BLaER1 (cell line): ENCODE results near the gene EPSTI1.

ENCODE experiments used
- H3K27ac ChIP-seq: shearing (Covaris generic); formaldehyde crosslinking; 2 replicates; pipeline ENCODE4 v1.8.1; 2022
- H3K27me3 ChIP-seq: shearing (Covaris generic); formaldehyde crosslinking; 2 replicates; pipeline ENCODE4 v1.8.1; 2022
- H3K36me3 ChIP-seq: shearing (Covaris generic); formaldehyde crosslinking; 2 replicates; pipeline ENCODE4 v1.8.1; 2022
- H3K4me1 ChIP-seq: shearing (Covaris generic); formaldehyde crosslinking; 2 replicates; pipeline ENCODE4 v1.8.1; 2022
- H3K4me2 ChIP-seq: shearing (Covaris generic); formaldehyde crosslinking; 2 replicates; pipeline ENCODE4 v1.8.1; 2022
- H3K4me3 ChIP-seq: shearing (Covaris generic); formaldehyde crosslinking; 2 replicates; pipeline ENCODE4 v1.8.1; 2022
- H3K9ac ChIP-seq: shearing (Covaris generic); formaldehyde crosslinking; 2 replicates; pipeline ENCODE4 v1.8.1; 2022
- H3K9me3 ChIP-seq: shearing (Covaris generic); formaldehyde crosslinking; 2 replicates; pipeline ENCODE4 v1.8.1; 2022
- H4K20me1 ChIP-seq: shearing (Covaris generic); formaldehyde crosslinking; 2 replicates; pipeline ENCODE4 v1.8.1; 2022
- Cebpa-rat ChIP-seq: shearing (Covaris generic); IDR thresholded peaks from 2 replicates; pipeline ENCODE4 v1.8.1; 2022

The EPSTI1 gene

DNA sequence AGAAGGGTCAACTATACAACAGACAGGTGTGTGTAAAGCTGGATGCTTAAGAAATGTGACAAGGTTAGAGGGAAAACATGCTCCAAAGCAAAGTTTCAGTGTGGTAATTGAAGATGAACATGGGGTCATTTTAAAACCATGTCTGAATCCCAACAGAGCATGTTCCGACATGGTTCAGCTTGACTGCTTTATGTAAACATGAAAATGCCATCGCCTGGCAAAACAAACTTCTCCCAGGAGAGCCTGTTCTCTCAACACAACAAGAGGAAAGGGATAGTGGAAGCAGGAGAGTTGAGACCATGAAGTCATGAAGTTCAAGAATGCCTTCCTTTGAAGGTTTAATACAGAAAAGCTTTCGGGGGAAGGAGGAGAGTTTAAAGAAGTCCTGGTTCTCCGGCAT is 85.8 kb downstream of the EPSTI1 start:
- Histone ChIP-seq H3K36me3 (no peaks in the 10 kb centered on the region), H4K20me1 (no peaks in the 10 kb centered on the region), H3K27ac (no peak overlapping the region), H3K9ac (no peak overlapping the region), H3K9me3 (no peaks in the 10 kb centered on the region), H3K27me3 (no peaks in the 10 kb centered on the region), H3K4me1 (no peaks in the 10 kb centered on the region), H3K4me2 (no peak overlapping the region), H3K4me3 (no peak overlapping the region)
- TF ChIP-seq Cebpa-rat, result no peak

DNA sequence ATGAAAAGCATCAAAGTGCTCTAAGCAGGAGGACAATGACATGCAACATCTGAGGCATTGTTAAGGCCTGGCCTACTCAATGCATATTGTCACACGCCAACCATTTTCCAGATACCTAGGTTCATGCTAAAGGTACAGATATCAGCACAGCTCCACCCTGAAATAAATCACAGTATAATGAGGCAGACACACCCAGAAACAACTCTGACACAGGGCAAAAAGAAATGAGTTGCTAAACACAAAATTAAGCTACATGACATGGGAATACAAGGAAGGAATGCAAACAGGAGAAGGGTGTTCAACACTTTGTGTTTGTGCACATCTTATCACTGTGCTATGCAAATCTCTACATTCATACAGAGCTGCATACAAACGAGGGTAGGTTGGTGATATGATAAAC is 86.5 kb downstream of the EPSTI1 start:
- H4K20me1 ChIP-seq, result no peaks in the 10 kb centered on the region
- no peaks in the 10 kb centered on the region for H3K36me3 ChIP-seq
- no peaks in the 10 kb centered on the region for H3K9me3 ChIP-seq
- no peak overlapping the region for H3K4me2 ChIP-seq
- no peaks in the 10 kb centered on the region for H3K27me3 ChIP-seq
- no peak overlapping the region for H3K27ac ChIP-seq
- H3K4me1 ChIP-seq, result no peaks in the 10 kb centered on the region
- no peak overlapping the region for H3K4me3 ChIP-seq
- no peak for TF ChIP-seq Cebpa-rat
- H3K9ac ChIP-seq, result no peak overlapping the region

DNA sequence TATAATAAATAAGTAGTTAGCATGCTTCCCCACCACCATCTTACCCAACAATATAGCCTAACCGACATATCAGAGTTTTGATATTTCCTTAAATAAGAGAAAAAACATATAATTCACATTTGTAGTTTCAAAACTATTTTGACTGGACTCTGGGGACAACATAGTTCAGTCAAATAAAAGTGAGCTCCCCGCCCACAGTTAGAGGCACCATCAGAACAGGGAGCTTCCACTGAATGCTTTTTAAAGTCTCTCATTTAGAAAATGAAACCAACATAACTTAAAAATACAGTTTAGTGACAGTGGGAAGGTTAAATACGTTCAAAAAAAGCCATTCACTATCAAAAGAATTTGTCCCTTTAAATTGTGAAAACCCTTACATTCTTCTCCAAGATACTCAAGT is 92.8 kb downstream of the EPSTI1 start:
- H3K27me3 ChIP-seq, result no peaks in the 10 kb centered on the region
- no peak for TF ChIP-seq Cebpa-rat
- H3K4me3 ChIP-seq, result no peak overlapping the region
- no peak overlapping the region for H3K4me2 ChIP-seq
- no peaks in the 10 kb centered on the region for H4K20me1 ChIP-seq
- no peaks in the 10 kb centered on the region for H3K36me3 ChIP-seq
- no peaks in the 10 kb centered on the region for H3K4me1 ChIP-seq
- no peak overlapping the region for H3K27ac ChIP-seq
- H3K9ac ChIP-seq, result no peak overlapping the region
- no peaks in the 10 kb centered on the region for H3K9me3 ChIP-seq

DNA sequence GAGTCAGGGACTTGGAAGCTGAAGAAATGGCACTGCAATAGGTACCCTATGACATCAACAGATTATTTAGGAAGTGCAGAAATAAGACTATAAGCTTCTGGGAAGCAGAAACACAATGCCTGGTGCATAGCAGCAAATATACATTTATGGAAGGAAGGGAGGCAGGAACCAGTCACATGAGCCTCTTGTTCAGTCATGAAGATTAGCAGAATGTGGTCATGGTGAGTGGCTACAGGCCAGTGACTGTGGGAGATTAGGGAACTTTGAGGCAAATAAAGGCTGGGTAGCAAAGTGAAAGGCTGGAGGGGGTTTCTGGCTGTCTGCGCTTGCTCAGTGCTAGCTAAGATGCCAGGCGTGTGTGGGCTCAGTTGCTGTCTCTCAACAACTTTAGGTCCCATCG is 96.3 kb downstream of the EPSTI1 start:
- Histone ChIP-seq H3K9me3 (no peaks in the 10 kb centered on the region), H3K27ac (no peak overlapping the region), H4K20me1 (no peaks in the 10 kb centered on the region), H3K36me3 (no peaks in the 10 kb centered on the region), H3K4me2 (no peak overlapping the region), H3K4me3 (no peak overlapping the region), H3K27me3 (no peaks in the 10 kb centered on the region), H3K9ac (no peak overlapping the region), H3K4me1 (no peaks in the 10 kb centered on the region)
- no peak for TF ChIP-seq Cebpa-rat

GRCh38 chr13:42894765-42895243 is 97.2 kb downstream of the EPSTI1 start:
- no peak for TF ChIP-seq Cebpa-rat
- no peak overlapping the region for H3K4me2 ChIP-seq
- no peaks in the 10 kb centered on the region for H3K9me3 ChIP-seq
- no peaks in the 10 kb centered on the region for H3K27me3 ChIP-seq
- H3K27ac ChIP-seq, result no peak overlapping the region
- H3K4me3 ChIP-seq, result no peak overlapping the region
- H3K36me3 ChIP-seq, result no peaks in the 10 kb centered on the region
- H3K9ac ChIP-seq, result no peak overlapping the region
- no peaks in the 10 kb centered on the region for H4K20me1 ChIP-seq
- H3K4me1 ChIP-seq, result no peaks in the 10 kb centered on the region

- no peaks in the 10 kb centered on the region for H3K36me3 ChIP-seq
- no peak overlapping the region for H3K9ac ChIP-seq
- H3K27me3 ChIP-seq, result no peaks in the 10 kb centered on the region
- H3K4me1 ChIP-seq, result no peaks in the 10 kb centered on the region
- no peaks in the 10 kb centered on the region for H3K9me3 ChIP-seq
- no peak overlapping the region for H3K4me2 ChIP-seq
- no peak for TF ChIP-seq Cebpa-rat
- H3K27ac ChIP-seq, result no peak overlapping the region
- no peaks in the 10 kb centered on the region for H4K20me1 ChIP-seq
- no peak overlapping the region for H3K4me3 ChIP-seq
These were observed 98.8 kb downstream of the EPSTI1 start for GRCh38 chr13:42893214-42893671.

DNA sequence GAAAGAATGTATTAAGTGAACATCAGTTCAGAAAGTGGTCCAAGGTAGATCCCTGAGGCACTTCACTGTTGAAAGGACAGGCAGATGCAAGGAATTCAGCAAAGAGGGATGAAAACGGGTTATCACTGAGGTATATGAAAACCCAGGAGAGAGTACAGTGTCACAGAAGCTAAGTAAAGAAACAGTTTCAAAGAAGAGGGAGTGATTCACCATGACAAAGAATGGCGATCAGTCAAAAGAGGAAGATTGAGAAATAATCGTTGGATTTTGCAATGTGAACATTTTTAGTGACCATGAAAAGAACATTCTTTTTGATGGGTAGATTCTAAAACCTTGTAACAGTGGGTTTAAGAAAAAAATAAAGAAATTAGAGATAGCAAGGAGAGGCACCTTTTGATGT is 99.3 kb downstream of the EPSTI1 start:
- H3K27ac ChIP-seq, result no peak overlapping the region
- no peaks in the 10 kb centered on the region for H3K9me3 ChIP-seq
- H3K27me3 ChIP-seq, result no peaks in the 10 kb centered on the region
- TF ChIP-seq Cebpa-rat, result no peak
- H3K36me3 ChIP-seq, result no peaks in the 10 kb centered on the region
- no peak overlapping the region for H3K4me2 ChIP-seq
- H3K9ac ChIP-seq, result no peak overlapping the region
- no peaks in the 10 kb centered on the region for H3K4me1 ChIP-seq
- no peak overlapping the region for H3K4me3 ChIP-seq
- H4K20me1 ChIP-seq, result no peaks in the 10 kb centered on the region

GRCh38 chr13:42891591-42891990 is 100.5 kb downstream of the EPSTI1 start:
- Histone ChIP-seq H3K9ac (no peak overlapping the region), H3K36me3 (no peaks in the 10 kb centered on the region), H3K27me3 (no peaks in the 10 kb centered on the region), H3K4me1 (no peaks in the 10 kb centered on the region), H3K4me2 (no peak overlapping the region), H3K4me3 (no peak overlapping the region), H3K9me3 (no peaks in the 10 kb centered on the region), H4K20me1 (no peaks in the 10 kb centered on the region), H3K27ac (no peak overlapping the region)
- TF ChIP-seq Cebpa-rat, result no peak

- Histone ChIP-seq H3K9me3 (no peaks in the 10 kb centered on the region), H3K27ac (no peak overlapping the region), H3K4me1 (peaks cover 4% of the 10 kb centered on the region; the same call in 1 of the 2 replicates), H4K20me1 (no peaks in the 10 kb centered on the region), H3K36me3 (no peaks in the 10 kb centered on the region), H3K9ac (no peak overlapping the region), H3K27me3 (no peaks in the 10 kb centered on the region), H3K4me3 (no peak overlapping the region), H3K4me2 (no peak overlapping the region)
- no peak for TF ChIP-seq Cebpa-rat
These were observed 106.7 kb downstream of the EPSTI1 start for GRCh38 chr13:42885325-42885724.

DNA sequence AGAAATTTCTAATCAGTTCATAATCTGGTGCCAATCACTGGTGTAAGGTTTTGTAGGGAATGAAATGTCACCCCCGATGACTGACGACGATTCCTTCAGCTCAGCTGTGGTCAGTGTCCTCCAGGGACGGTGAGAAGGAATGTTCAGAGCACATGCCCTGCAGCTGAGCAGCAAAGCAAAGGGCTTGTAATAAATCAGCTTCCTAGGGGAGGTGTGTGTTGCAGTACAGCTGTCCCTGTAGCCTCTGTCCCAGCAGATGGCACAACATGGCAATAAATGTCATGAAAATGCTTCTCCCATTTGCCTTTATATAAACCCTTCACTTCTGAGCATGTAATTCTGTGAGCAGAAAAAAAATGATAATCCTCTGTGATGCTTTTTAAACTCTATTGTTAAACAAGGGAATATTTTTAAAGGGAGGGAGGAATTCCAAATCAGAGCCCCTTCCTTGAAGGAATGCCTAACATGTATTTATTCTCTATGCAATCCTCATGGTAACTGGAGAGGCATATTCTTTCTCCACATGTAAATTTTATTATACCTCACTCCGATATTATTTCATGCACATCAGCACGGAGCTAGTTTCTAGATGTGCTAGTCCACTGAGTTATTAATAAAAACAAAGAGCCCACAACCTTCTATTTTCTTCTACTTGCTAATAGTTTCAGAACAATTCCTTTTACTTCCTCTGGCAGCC is 108.1 kb downstream of the EPSTI1 start:
- Histone ChIP-seq H3K9me3 (0 out of 2 replicates have a peak, but pooled peaks cover 4% of the 10 kb centered on the region), H3K4me2 (no peak overlapping the region), H3K4me1 (peaks cover 4% of the 10 kb centered on the region; the same call in 1 of the 2 replicates), H3K27me3 (no peaks in the 10 kb centered on the region), H3K9ac (no peak overlapping the region), H3K36me3 (no peaks in the 10 kb centered on the region), H4K20me1 (no peaks in the 10 kb centered on the region), H3K27ac (no peak overlapping the region), H3K4me3 (no peak overlapping the region)
- no peak for TF ChIP-seq Cebpa-rat
